KBM-7 (cell line): ENCODE data around the gene FGGY.
A peak's percentile ranks its signal among the peaks of the same experiment; 100 is the strongest.

Experiments used
- DNase-seq: peaks from one replicate; pipeline ENCODE4 v3.0.0-alpha.2; 2015
- in situ Hi-C: fragments of 300-500 bp; cut with MboI; formaldehyde crosslinking; loops from 2 replicates; pipeline ENCODE4 v1.14.3; 2020; ENCODE audit warnings: low sequenced_read_pairs, low pct_unique_long_range_greater_than_20kb, mixed read lengths

Gene FGGY

GRCh38 chr1:59309795-59310548 is 13.1 kb downstream of the FGGY start:
- in situ Hi-C loops: no loop called here
- no peak for DNase-seq

GRCh38 chr1:59310549-59311250 is 13.8 kb downstream of the FGGY start:
- in situ Hi-C loops: no loop called here
- no peak for DNase-seq

DNA sequence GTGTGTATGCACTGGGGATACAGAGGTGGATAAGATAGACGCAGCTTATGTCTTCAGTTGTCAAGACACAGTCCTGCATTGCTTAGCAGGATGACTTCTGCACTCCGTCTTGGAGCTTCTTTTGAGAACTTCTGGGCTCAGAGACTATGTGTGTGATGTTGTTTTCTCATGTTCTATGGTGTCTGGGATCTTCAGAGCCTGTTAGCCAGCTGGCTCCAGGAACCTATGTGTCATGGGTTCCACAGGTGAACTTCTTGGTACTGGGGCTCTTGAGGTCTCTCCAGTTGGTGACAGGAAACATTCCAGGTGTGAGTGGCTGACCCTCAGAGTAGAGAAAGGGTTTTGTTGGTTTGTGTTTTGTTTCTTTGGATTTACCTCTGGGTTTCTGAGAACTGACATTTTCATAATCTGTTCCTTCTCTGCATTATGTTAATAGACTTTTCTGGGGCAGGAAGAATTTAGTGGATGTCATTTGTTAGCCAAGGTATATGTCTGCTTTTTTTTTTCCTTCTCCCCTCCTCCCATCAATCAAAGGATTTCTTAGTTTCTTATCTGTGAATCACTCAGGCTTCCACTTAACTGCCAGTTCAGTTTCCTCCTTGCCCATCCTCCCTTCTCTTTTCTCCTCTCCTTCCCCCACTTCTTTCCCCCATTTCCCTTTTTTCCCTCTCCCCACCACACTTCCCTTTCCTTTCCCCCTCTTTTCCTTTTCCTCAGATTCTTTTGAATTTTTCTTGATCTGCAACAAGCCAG is 18.1 kb downstream of the FGGY start:
- DNase-seq: peak; percentile 19
- in situ Hi-C loops: no loop called here

DNA sequence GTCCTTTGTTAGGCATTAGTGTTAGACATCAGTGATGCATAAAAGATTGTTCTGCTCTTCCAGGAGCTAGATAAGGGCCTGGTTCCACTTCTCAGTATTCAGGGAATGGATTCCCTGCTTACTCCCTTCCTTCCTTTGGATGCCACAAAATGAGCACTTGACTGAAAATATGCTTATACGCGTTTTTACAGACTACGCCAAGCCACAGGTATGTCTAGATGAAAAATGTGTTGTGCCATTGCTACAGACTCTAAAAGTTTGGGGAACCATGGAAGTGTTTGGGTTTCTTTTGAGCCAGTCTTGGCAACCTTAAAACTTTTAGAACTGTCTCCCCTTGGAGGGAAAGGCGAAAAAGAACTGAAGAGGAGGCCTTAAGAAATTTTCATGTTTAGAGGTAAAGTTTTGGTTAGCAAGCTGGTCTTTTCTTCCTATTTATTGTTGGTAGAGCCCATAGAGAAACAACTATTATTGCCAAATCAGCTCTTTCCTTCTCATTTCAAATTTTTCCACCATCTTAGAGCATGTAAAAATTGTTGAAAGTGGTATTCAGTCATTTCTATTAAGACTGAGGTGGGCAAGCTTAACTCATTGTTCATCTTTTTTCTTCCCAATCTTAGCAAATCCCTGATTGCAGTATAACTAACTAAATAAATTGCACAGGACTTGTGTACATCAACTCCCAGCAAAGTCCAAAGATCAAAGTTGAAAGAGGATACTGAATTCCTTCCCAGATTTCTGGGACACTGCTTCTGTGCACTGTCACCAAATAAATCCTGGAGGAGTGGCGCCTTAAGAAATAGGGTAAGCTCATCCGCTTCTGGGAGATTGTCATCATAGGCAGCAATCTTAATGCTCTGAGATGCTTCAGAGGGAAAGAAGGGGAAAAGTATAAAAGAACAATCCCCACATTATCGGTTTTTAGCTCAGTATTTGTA is 18.9 kb downstream of the FGGY start:
- in situ Hi-C loops: no loop called here

DNA sequence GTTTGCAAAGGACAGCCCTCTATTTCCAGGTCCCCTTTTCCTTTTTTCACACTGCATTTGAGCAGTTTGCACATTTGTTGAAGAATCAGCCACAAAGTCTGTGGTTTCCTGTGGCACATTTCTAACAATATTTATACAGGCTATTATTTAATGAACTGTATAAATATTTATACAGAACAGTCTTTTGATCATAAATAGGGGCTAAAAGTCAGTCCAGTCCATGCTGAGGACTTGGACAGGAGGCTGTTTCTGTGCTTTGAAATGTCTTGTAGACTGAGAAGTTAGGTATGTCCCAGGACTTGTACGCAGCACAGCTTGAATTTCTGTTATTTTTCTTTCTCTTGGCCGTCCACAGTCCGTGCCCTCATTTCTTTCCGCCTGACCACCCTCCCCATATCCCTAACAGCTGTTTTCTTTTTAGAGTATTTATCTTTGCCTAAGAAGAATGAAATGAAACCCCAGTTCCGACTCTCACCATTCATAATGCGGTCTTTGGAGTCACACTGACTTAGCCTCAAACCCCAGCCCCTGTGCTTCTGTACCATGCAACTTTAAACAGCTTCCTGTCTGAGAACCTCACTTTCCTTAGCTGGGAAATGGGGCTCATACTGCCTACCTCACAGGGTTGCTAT is 19.7 kb downstream of the FGGY start:
- no peak for DNase-seq
- in situ Hi-C loops: no loop called here

More for the DNA sequence above, 18.9 kb downstream of the FGGY start:
- DNase-seq: no peak

- DNase-seq: no peak
- in situ Hi-C loops: no loop called here
These were observed 20.4 kb downstream of the FGGY start for GRCh38 chr1:59317343-59317742.

DNA sequence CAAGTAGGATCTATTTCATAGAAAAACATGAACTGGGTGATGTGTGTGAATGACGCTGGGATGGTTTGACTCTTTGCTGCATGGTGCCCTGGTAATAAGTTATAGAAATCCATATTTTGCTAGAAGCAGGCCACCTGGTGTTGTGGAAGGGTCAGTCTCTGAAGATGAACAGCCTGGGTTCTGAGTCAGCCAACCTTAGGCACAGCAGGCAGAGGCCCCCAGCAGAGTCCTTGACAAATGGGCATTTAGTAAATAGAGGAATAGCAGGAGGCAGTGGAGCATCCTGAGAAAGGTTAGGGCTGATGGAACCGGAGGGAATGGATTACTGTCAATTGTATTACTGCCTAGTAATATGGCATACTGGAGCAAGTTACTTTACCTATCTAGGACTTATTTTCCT is 20.9 kb downstream of the FGGY start:
- DNase-seq: no peak
- in situ Hi-C loops: no loop called here

DNA sequence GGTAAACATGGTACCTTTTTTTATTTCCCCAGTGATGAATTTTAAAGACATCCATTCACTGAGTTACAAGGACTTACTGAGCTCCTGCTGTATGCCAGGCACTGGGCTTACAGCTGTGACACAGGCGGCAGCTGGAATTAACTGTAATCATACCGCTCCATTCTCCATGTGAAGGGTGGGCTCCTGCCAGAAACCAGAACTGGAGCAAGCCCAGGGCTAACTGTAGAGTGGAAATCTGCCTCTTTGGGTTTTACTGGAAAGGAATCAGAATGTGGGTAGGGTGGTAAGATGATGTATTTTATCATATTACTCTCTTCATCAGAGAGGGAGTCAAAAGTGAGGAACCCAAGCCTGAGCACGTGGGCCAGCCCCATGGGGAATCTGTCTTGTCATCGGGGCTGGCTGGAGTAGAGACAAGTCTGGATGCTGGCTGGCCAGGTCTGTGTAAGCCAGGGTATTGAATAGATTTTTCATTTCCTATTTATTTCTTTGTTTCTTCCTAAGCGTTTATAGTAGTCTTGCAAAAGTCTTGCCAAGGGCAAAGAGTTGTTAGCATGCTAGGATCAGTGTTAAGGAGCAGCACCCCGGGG is 21.5 kb downstream of the FGGY start:
- no peak for DNase-seq
- in situ Hi-C loops: no loop called here

DNA sequence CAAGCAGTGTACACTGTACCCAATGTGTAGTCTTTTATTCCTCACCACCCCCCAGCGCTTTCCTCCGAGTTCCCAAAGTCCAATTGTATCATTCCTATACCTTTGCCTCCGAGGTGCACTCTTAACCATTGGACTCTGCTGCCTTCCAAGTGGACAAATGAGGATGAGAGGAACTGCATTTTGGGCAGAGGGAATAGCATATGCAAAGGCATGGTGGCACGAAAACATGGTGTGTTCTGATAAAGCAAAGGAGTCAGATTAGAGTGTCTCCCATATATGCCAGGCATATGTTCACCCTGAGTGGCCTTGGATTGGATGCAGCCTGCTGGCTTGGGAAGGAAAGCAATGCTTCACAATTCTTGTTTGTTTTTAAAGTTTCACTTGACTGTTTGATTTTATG is 25.5 kb downstream of the FGGY start:
- in situ Hi-C loops: no loop called here
- DNase-seq: no peak

- in situ Hi-C loops: no loop called here
- no peak for DNase-seq
These were observed 25.9 kb downstream of the FGGY start for GRCh38 chr1:59322814-59323213.

DNA sequence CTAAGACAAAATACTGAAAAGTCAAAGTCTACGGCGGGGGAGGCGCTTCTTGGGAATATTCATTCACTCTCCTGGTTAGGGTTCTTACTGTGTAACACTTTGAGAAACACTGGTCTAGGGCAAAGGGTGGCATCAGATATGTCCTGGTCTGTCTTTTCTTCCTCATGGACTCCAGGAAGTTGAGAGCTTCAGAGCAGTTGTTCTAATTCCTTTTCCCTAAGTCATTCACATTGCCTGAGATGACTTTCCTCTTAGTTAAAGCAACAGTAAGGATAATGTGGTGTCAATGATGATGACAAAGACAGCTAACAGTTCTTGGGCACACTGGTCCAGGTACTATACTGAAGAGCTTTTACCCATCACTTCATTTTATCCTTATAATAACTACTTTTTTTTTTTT is 27.0 kb downstream of the FGGY start:
- DNase-seq: no peak
- in situ Hi-C loops: no loop called here

- no peak for DNase-seq
- in situ Hi-C loops: no loop called here
These were observed 31.5 kb downstream of the FGGY start for GRCh38 chr1:59328353-59328752.

DNA sequence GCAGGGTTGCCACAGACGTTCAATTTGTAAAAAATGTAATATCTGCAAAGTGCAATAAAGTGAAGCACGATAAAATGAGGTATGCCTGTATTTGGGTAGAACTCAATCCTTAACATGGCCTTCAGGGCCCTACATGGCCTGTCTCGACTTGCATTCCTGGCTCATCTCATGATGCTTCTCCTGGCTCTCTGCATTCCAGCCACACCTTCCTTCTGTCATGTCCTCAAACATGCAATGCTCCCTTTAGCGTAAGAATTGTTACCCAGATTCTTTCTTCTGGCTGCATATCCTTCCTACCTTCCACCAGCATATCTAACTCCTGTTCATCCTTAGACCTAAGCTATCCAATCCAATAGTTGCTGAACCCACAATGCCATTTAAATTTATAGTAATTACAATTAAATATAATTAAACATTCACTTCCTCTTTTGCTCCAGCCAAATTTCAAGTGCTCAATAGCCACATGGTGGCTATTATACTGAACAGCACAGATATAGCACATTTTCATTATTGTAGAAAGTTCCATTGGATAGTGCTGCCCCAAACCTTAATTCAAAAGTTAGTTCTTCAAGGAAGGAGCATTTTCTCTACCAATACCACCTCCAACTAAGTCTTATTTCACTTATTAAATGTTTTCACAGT is 32.6 kb downstream of the FGGY start:
- no peak for DNase-seq

GRCh38 chr1:59331686-59332620 is 35.1 kb downstream of the FGGY start:
- no peak for DNase-seq
- in situ Hi-C loops: no loop called here

More for the DNA sequence above, 32.6 kb downstream of the FGGY start:
- in situ Hi-C loops: no loop called here

DNA sequence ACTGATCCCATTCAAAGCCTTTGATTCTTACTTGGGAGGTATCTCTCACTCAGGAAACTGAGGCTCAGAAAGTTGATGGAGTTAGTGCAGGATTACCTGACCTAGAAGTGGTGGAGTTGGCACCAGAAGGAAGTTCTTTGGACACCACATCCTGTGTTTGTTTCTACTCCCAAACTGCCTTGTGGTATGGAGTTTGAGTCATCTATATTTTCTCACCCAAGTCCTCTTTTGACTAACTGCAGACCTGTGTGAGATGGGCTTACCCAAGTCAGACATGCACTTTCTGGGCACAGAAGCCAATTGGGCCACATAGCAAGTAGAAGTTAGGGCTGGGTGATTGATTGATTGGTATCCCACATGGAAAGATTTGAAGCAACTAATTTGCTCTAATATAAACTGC is 36.1 kb downstream of the FGGY start:
- DNase-seq: peak; percentile 51
- in situ Hi-C loops: no loop called here

DNA sequence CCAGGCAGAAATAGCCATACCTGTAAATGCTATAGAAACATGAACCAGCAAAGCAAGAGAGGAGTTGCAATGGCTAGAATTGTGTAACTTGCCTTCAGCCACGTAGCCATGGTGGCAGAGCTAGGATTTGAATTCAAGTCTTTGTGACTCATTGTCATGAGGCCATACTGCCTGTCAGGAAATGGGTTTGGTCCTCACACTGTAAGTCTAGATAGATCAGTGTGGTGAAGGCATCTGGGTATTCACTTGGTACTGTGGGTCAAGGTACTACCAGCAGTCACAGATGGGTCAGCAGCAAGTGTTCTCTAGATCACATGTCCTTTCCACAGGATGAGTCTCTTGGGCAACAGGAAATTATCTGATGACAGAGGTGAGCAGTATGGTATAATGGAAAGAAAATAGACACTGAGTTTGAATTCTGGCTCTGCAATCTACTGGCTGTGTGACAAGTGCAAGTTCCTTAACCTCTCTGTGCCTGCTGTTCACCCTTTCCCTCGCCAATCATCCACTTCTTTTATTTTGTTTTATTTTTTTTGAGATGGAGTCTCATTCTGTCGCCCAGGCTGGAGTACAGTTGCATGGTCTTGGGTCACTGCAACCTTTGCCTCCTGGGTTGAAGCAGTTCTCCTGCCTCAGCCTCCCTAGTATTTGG is 36.9 kb downstream of the FGGY start:
- in situ Hi-C loops: no loop called here
- no peak for DNase-seq
